Liver (tissue), 9 donors: ENCODE data around the gene PLEKHA7. TPM values are rescaled to one million over a fixed set of nuclear protein-coding genes. Genes with fewer than 3 reads are reported as not detected.

ENCODE experiments used
- DNase-seq: peaks from one replicate; pipeline ENCODE4 v3.0.0-alpha.2; 2017; ENCODE audit warnings: low spot score
- H3K27ac ChIP-seq, 2 donors: one replicate each; pipeline ENCODE4 v1.7.0; 2013; ENCODE audit warnings: inconsistent platforms in 2 of 2, low read length in 2 of 2, control low read depth in 1 of 2, low read depth in 1 of 2, mild to moderate bottlenecking in 1 of 2
- H3K27me3 ChIP-seq, 4 donors: one replicate each; pipeline versions ENCODE4 v1.6.1 to v1.7.0; 2013; ENCODE audit warnings: low read length in 3 of 4, inconsistent platforms in 1 of 4, mild to moderate bottlenecking in 1 of 4, moderate library complexity in 1 of 4; ENCODE audit not compliant: control insufficient read depth in 4 of 4, insufficient read depth in 4 of 4
- H3K36me3 ChIP-seq, 4 donors: one replicate each; pipeline versions ENCODE4 v1.6.1 to v1.7.0; 2013; ENCODE audit warnings: low read length in 3 of 4, mild to moderate bottlenecking in 3 of 4, low read depth in 1 of 4, moderate library complexity in 1 of 4; ENCODE audit not compliant: control insufficient read depth in 4 of 4, insufficient read depth in 3 of 4
- H3K4me1 ChIP-seq, 4 donors: one replicate each; pipeline versions ENCODE4 v1.6.1 to v1.7.0; 2013; ENCODE audit warnings: low read length in 3 of 4, mild to moderate bottlenecking in 3 of 4, moderate library complexity in 1 of 4; ENCODE audit not compliant: control insufficient read depth in 4 of 4, insufficient read depth in 4 of 4
- H3K4me3 ChIP-seq, 3 donors: one replicate each; pipeline versions ENCODE4 v1.6.1 to v1.7.0; 2013; ENCODE audit warnings: low read length in 3 of 3, control low read depth in 1 of 3, low read depth in 1 of 3, mild to moderate bottlenecking in 1 of 3
- H3K9ac ChIP-seq, 2 donors: one replicate each; pipeline ENCODE4 v1.7.0; 2013; ENCODE audit warnings: low read length in 2 of 2, mild to moderate bottlenecking in 2 of 2, moderate library complexity in 2 of 2, control low read depth in 1 of 2, low read depth in 1 of 2
- H3K9me3 ChIP-seq, 4 donors: one replicate each; pipeline versions ENCODE4 v1.6.1 to v1.7.0; 2013; ENCODE audit warnings: low read length in 3 of 4; ENCODE audit not compliant: control insufficient read depth in 4 of 4
- CTCF ChIP-seq: fragments of 150-350 bp; IDR thresholded peaks from 2 replicates; pipeline ENCODE4 v1.5.1; 2017; ENCODE audit warnings: improper control_type of control experiment, low read depth, low read length; ENCODE audit not compliant: missing input control
- YY1 ChIP-seq: IDR thresholded peaks from 2 replicates; pipeline ENCODE4 v1.6.1; 2016; ENCODE audit warnings: antibody characterized with exemption, mild to moderate bottlenecking
- WGBS: extraction: QIAGEN DNeasy Blood & Tissue Kit; methylation state at CpG from one replicate; pipeline ENCODE4 v1.1.7; 2013; 5-methylcytosine and 5-hydroxymethylcytosine counted together
- polyA plus RNA-seq, 2 donors: library from polyadenylated mRNA; stranded (reverse) in 1 of 2; unstranded in 1 of 2; fragments of 200-250 nt in 1 of 2; fragments of >200 nt in 1 of 2; fragmentation: Nextera tagmentation in 1 of 2; extraction: Ambion mirVana in 1 of 2; gene quantifications; one replicate each; pipeline versions ENCODE4 v1.2.1 to v1.2.3, GENCODE V29; 2013 to 2015
- total RNA-seq, 2 donors: library from RNA; depleted of rRNA; stranded (reverse); fragments of >200 nt; gene quantifications; one replicate each; pipeline ENCODE4 v1.2.3, GENCODE V29; 2014
- donor health status: healthy.
- donor health status: healthy.
- donor health status: healthy.
- donor health status: healthy.
- donor health status: healthy.

Gene PLEKHA7
- total and polyA plus RNA-seq, 4 donors = 6.1 to 28.8 (median 8.5) TPM

GRCh38 chr11:16737818-16738192 is 276.4 kb downstream of the PLEKHA7 start:
- Histone ChIP-seq H3K4me1 (peaks cover 6 to 23% (median 14%) of the 10 kb centered on the region in 4 donors), H3K27me3 (no peaks in the 10 kb centered on the region), H3K9ac (peak overlapping the region; percentile 96 to 98), H3K27ac (peak overlapping the region; percentile 94 to 95), H3K36me3 (no peaks in the 10 kb centered on the region), H3K4me3 (peak overlapping the region; percentile 68 to 88 (median 73)), H3K9me3 (no peaks in the 10 kb centered on the region)
- TF ChIP-seq CTCF = no peak
- no peak for TF ChIP-seq YY1
- DNase-seq = no peak
- WGBS = under 1% methylated on average over 6 of the region's 6 CpGs

Other genes with a start within 250 kb of the PLEKHA7 start
- gene RPS13, start 63.3 kb upstream of the PLEKHA7 start, total RNA-seq = 100 to 1,000 TPM; 237 to 446 TPM
- gene RPS13, start 63.3 kb upstream of the PLEKHA7 start, polyA plus RNA-seq = 100 to 1,000 TPM; 497 to 638 TPM
- gene PIK3C2A, start 193.6 kb upstream of the PLEKHA7 start, total RNA-seq = 10 to 100 TPM; 17.3 to 89.9 TPM
- gene PIK3C2A, start 193.6 kb upstream of the PLEKHA7 start, polyA plus RNA-seq = 10 to 100 TPM in 1 of 2 donors, 1 to 10 TPM in 1; 8.2 to 10.1 TPM